Ovary (tissue), 9 donors: Measurements from ENCODE around the gene ANG. TPM values are rescaled to one million over a fixed set of nuclear protein-coding genes. Genes with fewer than 3 reads are reported as not detected.

Experiments used
- DNase-seq, 5 donors: peaks; one replicate each; pipeline ENCODE4 v3.0.0-alpha.2; 2019 to 2020
- H3K27ac ChIP-seq, 2 donors: fragments of 200-600 bp; one replicate each; pipeline versions ENCODE4 v1.5.1 to v1.8.0; 2019 to 2022
- H3K27me3 ChIP-seq: fragments of 200-600 bp; one replicate; pipeline ENCODE4 v1.8.0; 2022
- H3K36me3 ChIP-seq: fragments of 200-600 bp; sonication (generic); one replicate; pipeline ENCODE4 v1.5.1; 2019
- H3K4me1 ChIP-seq: one replicate; pipeline ENCODE4 v1.8.1; 2013; ENCODE audit warnings: mild to moderate bottlenecking, moderate library complexity; ENCODE audit not compliant: insufficient read depth
- H3K4me3 ChIP-seq: fragments of 200-600 bp; sonication (generic); one replicate; pipeline ENCODE4 v1.5.1; 2017
- H3K9me3 ChIP-seq, 2 donors: fragments of 200-600 bp in 1 of 2; sonication (generic) in 1 of 2; one replicate each; pipeline versions ENCODE4 v1.5.1 to v1.8.1; 2013 to 2019; ENCODE audit warnings: mild to moderate bottlenecking in 1 of 2, moderate library complexity in 1 of 2
- CTCF ChIP-seq, 3 donors: fragments of 450-650 bp in 2 of 3; fragments of 200-600 bp in 1 of 3; IDR thresholded peaks; one replicate each; pipeline versions ENCODE4 v1.5.1 to v1.8.0; 2016 to 2022; ENCODE audit warnings: antibody characterized with exemption in 3 of 3, mild to moderate bottlenecking in 1 of 3
- EP300 ChIP-seq: sonication (generic); formaldehyde crosslinking; IDR thresholded peaks from one replicate; pipeline ENCODE4 v1.6.1; 2017; ENCODE audit warnings: antibody characterized with exemption
- POLR2A ChIP-seq: fragments of 450-650 bp; IDR thresholded peaks from one replicate; pipeline ENCODE4 v1.6.1; 2017; ENCODE audit warnings: antibody characterized with exemption, mild to moderate bottlenecking, moderate library complexity
- WGBS, 3 donors: extraction: QIAGEN DNeasy Blood & Tissue Kit in 1 of 3; methylation state at CpG; one replicate each; pipeline versions ENCODE4 v1.1.5 to v1.1.7; 2013 to 2017; 5-methylcytosine and 5-hydroxymethylcytosine counted together
- intact Hi-C, 4 donors: fragments of 100-400 bp; cut with DNase I; formaldehyde crosslinking; loops; one replicate each; pipeline versions ENCODE4 v1.11.0 to v1.15.1; 2022 to 2023
- polyA plus RNA-seq, 2 donors: library from polyadenylated mRNA; stranded (reverse); fragments of 200-250 nt in 1 of 2; fragments of 350-450 nt in 1 of 2; fragmentation: Illumina TruSeq in 1 of 2; extraction: RNeasy Lipid Tissue Mini Kit (QIAGEN cat#74804) in 1 of 2; gene quantifications; one replicate each; pipeline ENCODE4 v1.2.3, GENCODE V29; 2013 to 2014
- total RNA-seq, 7 donors: library from RNA; depleted of rRNA in 2 of 7; stranded (reverse); fragments of >200 nt in 2 of 7; fragmentation: NEBNext Ultra II Directional in 3 of 7; extraction: Animal tissue kit (Norgen Biotek cat#: 25700) in 3 of 7; gene quantifications; one replicate each; pipeline versions ENCODE4 v1.1.0 to v1.2.4, GENCODE V29; 2016 to 2023
- donor health status: DM: no; HTN: no; CAD: no; lungs with moderate emphysema.
- donor health status: DM: no; HTN: no; CAD: no.
- donor health status: Bipolar disorder and iron deficiency.
- donor health status: DM: yes; HTN: yes; CAD: no.
- donor health status: DM: no; HTN: no; CAD: no.
- donor health status: DM: yes; HTN: yes; CAD: no.

ANG gene
- total and polyA plus RNA-seq, 9 donors: 13.2 to 80.5 (median 39.4) TPM

GRCh38 chr14:20680363-20680762, 8.2 kb upstream of the ANG start:
- Histone ChIP-seq H3K27ac (peak overlapping the region in 1 of 2 donors; percentile 98), H3K4me1 (peaks cover 2% of the 10 kb centered on the region), H3K27me3 (no peaks in the 10 kb centered on the region), H3K9me3 (no peaks in the 10 kb centered on the region), H3K36me3 (no peaks in the 10 kb centered on the region), H3K4me3 (no peak overlapping the region)
- no peak for TF ChIP-seq CTCF (IDR thresholded peaks at IDR 0.05)
- no peak for TF ChIP-seq POLR2A
- no peak for TF ChIP-seq EP300
- no peak for DNase-seq
- 40 to 64% (median 54%) methylated on average over 7 to 8 of the region's 8 CpGs for WGBS, 3 donors
- intact Hi-C loops: loop anchor here (5.0 to 10.0 kb wide), 12 partner anchors 48 to 424 kb away; partner anchors contain the start of genes PARP2 (in 2 of the 4), NDRG2 (in 1 of the 4), PIP4P1 (in 1 of the 4) and TMEM253 (in 1 of the 4)

GRCh38 chr14:20680843-20681347, 7.7 kb upstream of the ANG start:
- intact Hi-C loops: loop anchor here (5.0 to 10.0 kb wide), 12 partner anchors 49 to 424 kb away; partner anchors contain the start of genes PARP2 (in 2 of the 4), NDRG2 (in 1 of the 4), PIP4P1 (in 1 of the 4) and TMEM253 (in 1 of the 4)
- peak overlapping the region; percentile 98 for H3K27ac ChIP-seq
- TF ChIP-seq EP300: no peak
- no peak for TF ChIP-seq POLR2A
- TF ChIP-seq CTCF (IDR thresholded peaks at IDR 0.05): no peak
- DNase-seq: no peak
- H3K36me3 ChIP-seq: no peaks in the 10 kb centered on the region
- no peaks in the 10 kb centered on the region for H3K9me3 ChIP-seq
- peak overlapping the region; percentile 82 for H3K4me3 ChIP-seq
- H3K27me3 ChIP-seq: no peaks in the 10 kb centered on the region
- 2 to 7% (median 4%) methylated on average over 7 of the region's 7 CpGs for WGBS, 3 donors
- H3K4me1 ChIP-seq: peaks cover 4% of the 10 kb centered on the region

GRCh38 chr14:20681348-20682126, 7.0 kb upstream of the ANG start:
- Histone ChIP-seq H3K9me3 (no peaks in the 10 kb centered on the region), H3K27ac (peak overlapping the region; percentile 98), H3K36me3 (no peaks in the 10 kb centered on the region), H3K27me3 (no peaks in the 10 kb centered on the region), H3K4me1 (peaks cover 4% of the 10 kb centered on the region), H3K4me3 (peak overlapping the region; percentile 82)
- intact Hi-C loops: loop anchor here (2.0 to 10.0 kb wide), 13 partner anchors 49 to 423 kb away; partner anchors contain the start of genes PARP2 (in 2 of the 4), PIP4P1 (in 2 of the 4), NDRG2 (in 1 of the 4) and TMEM253 (in 1 of the 4)
- TF ChIP-seq CTCF (IDR thresholded peaks at IDR 0.05): peak in 1 of 3 donors; percentile 7
- no peak for TF ChIP-seq POLR2A
- peak; percentile 73 to 86 (median 86) for DNase-seq
- 0 to 1% (median 1%) methylated on average over 25 of the region's 25 CpGs for WGBS, 3 donors

GRCh38 chr14:20682127-20682434, 6.5 kb upstream of the ANG start:
- intact Hi-C loops: loop anchor here (2.0 to 10.0 kb wide), 13 partner anchors 50 to 423 kb away; partner anchors contain the start of genes PARP2 (in 2 of the 4), PIP4P1 (in 2 of the 4), NDRG2 (in 1 of the 4) and TMEM253 (in 1 of the 4)
- peaks cover 4% of the 10 kb centered on the region for H3K4me1 ChIP-seq
- no peaks in the 10 kb centered on the region for H3K9me3 ChIP-seq
- H3K36me3 ChIP-seq: no peaks in the 10 kb centered on the region
- TF ChIP-seq CTCF (IDR thresholded peaks at IDR 0.05): no peak
- no peak for TF ChIP-seq POLR2A
- no peak for TF ChIP-seq EP300
- peak overlapping the region; percentile 82 for H3K4me3 ChIP-seq
- WGBS, 3 donors: 0 to 2% (median 0%) methylated on average over 11 of the region's 11 CpGs
- peak in 1 of 5 donors; percentile 47 for DNase-seq
- H3K27ac ChIP-seq: peak overlapping the region; percentile 98
- H3K27me3 ChIP-seq: no peaks in the 10 kb centered on the region
